PFSK-1 (cell line): ENCODE data around the gene PLCH2.

Source experiments
- FOXP2 ChIP-seq: optimal IDR thresholded peaks from 2 replicates; pipeline ENCODE3; 2011; ENCODE audit warnings: borderline replicate concordance, control low read depth, inconsistent platforms; ENCODE audit not compliant: insufficient read depth; ENCODE audit errors: extremely low read length, extremely low read depth
- POLR2AphosphoS5 ChIP-seq: IDR thresholded peaks from 2 replicates; pipeline ENCODE4 v1.6.1; 2012; ENCODE audit warnings: low read depth, mild to moderate bottlenecking, control low read depth, low read length, moderate library complexity
- REST ChIP-seq, 2 experiments: IDR thresholded peaks; 2 replicates each; pipeline versions ENCODE4 v1.6.1 to v1.8.0; 2011 to 2012; ENCODE audit warnings: low read depth in 2 of 2, low read length in 2 of 2, control low read depth in 1 of 2, inconsistent platforms in 1 of 2, mild to moderate bottlenecking in 1 of 2, moderate library complexity in 1 of 2; ENCODE audit not compliant: insufficient read depth in 1 of 2
- SIN3A ChIP-seq: IDR thresholded peaks from 2 replicates; pipeline ENCODE4 v1.6.1; 2012; ENCODE audit warnings: mild to moderate bottlenecking, low read length, moderate library complexity, borderline replicate concordance; ENCODE audit not compliant: insufficient read depth
- TAF1 ChIP-seq: IDR thresholded peaks from 2 replicates; pipeline ENCODE4 v1.6.1; 2012; ENCODE audit warnings: low read length, control low read depth, borderline replicate concordance; ENCODE audit not compliant: insufficient read depth

The PLCH2 gene

GRCh38 chr1:2498648-2499047 lies 22.6 kb downstream of the PLCH2 start:
- TF ChIP-seq REST (IDR thresholded peaks at IDR 0.05; ENCODE audit: insufficient read depth in 1 of 2, low read depth in 2 of 2, low read length in 2 of 2) (no peak), POLR2AphosphoS5 (no peak), SIN3A (no peak), FOXP2 (no peak), TAF1 (no peak)

- TF ChIP-seq REST (IDR thresholded peaks at IDR 0.05; ENCODE audit: insufficient read depth in 1 of 2, low read depth in 2 of 2, low read length in 2 of 2) (no peak), TAF1 (no peak), SIN3A (no peak), FOXP2 (no peak), POLR2AphosphoS5 (no peak)
Observed at GRCh38 chr1:2499260-2499659, 23.2 kb downstream of the PLCH2 start.

- TF ChIP-seq POLR2AphosphoS5 (no peak), FOXP2 (no peak), SIN3A (no peak), REST (IDR thresholded peaks at IDR 0.05; ENCODE audit: insufficient read depth in 1 of 2, low read depth in 2 of 2, low read length in 2 of 2) (no peak), TAF1 (no peak)
Observed at GRCh38 chr1:2499986-2500596, 24.0 kb downstream of the PLCH2 start.

- TF ChIP-seq SIN3A (no peak), TAF1 (no peak), POLR2AphosphoS5 (no peak), REST (IDR thresholded peaks at IDR 0.05; ENCODE audit: insufficient read depth in 1 of 2, low read depth in 2 of 2, low read length in 2 of 2) (no peak), FOXP2 (no peak)
Observed at GRCh38 chr1:2501041-2501819, 25.1 kb downstream of the PLCH2 start.
